HepG2 (cell line): ENCODE results near the gene SLC2A10. TPM values are rescaled to one million over a fixed set of nuclear protein-coding genes. Genes with fewer than 3 reads are reported as not detected.

Experiments
- ATF1 ChIP-seq: IDR thresholded peaks from 2 replicates; pipeline ENCODE4 v1.6.1; 2016; ENCODE audit warnings: mild to moderate bottlenecking, control low read depth
- ATRX ChIP-seq: sonication (generic); formaldehyde crosslinking; IDR thresholded peaks from 2 replicates; pipeline ENCODE4 v1.4.0; 2020; ENCODE audit warnings: missing genetic modification reagents, borderline replicate concordance
- CREM ChIP-seq, 2 experiments: sonication (generic) in 1 of 2; formaldehyde crosslinking in 1 of 2; IDR thresholded peaks; 2 replicates each; pipeline versions ENCODE4 v1.4.0 to v1.6.1; 2016 to 2020; ENCODE audit warnings: antibody characterized with exemption in 1 of 2, mild to moderate bottlenecking in 1 of 2, missing genetic modification reagents in 1 of 2
- DRAP1 ChIP-seq: IDR thresholded peaks from 2 replicates; pipeline ENCODE4 v1.6.1; 2016; ENCODE audit warnings: missing genetic modification reagents, missing compliant biosample characterization
- GATA4 ChIP-seq: sonication (generic); IDR thresholded peaks from 2 replicates; pipeline ENCODE4 v1.6.1; 2016; ENCODE audit warnings: antibody characterized with exemption, low read depth, borderline replicate concordance
- HIC2 ChIP-seq: sonication (generic); formaldehyde crosslinking; IDR thresholded peaks from 2 replicates; pipeline ENCODE4 v1.9.0; 2022; ENCODE audit warnings: low read depth, missing genetic modification reagents
- HNRNPL ChIP-seq: fragments of 200-400 bp; formaldehyde crosslinking; IDR thresholded peaks from 2 replicates; pipeline ENCODE4 v1.6.1; 2017; ENCODE audit warnings: mild to moderate bottlenecking, low read depth, low read length
- HOXA5 ChIP-seq: sonication (generic); formaldehyde crosslinking; IDR thresholded peaks from 2 replicates; pipeline ENCODE4 v1.4.0; 2020; ENCODE audit warnings: missing genetic modification reagents
- HOXD1 ChIP-seq: sonication (generic); formaldehyde crosslinking; IDR thresholded peaks from 2 replicates; pipeline ENCODE4 v1.5.0; 2020; ENCODE audit warnings: missing genetic modification reagents
- JUN ChIP-seq: sonication (generic); formaldehyde crosslinking; IDR thresholded peaks from 2 replicates; pipeline ENCODE4 v1.4.0; 2020; ENCODE audit warnings: mild to moderate bottlenecking, missing genetic modification reagents
- MAFK ChIP-seq, 2 experiments: IDR thresholded peaks in 1 of 2; conservative IDR thresholded peaks in 1 of 2; 2 replicates each; pipeline ENCODE4 v1.6.1; 2011; ENCODE audit warnings: improper control_type of control experiment in 2 of 2, low read length in 2 of 2
- PAWR ChIP-seq: sonication (generic); formaldehyde crosslinking; IDR thresholded peaks from 2 replicates; pipeline ENCODE4 v1.4.0; 2020; ENCODE audit warnings: missing genetic modification reagents, mild to moderate bottlenecking, borderline replicate concordance
- RARA ChIP-seq: IDR thresholded peaks from 2 replicates; pipeline ENCODE4 v1.6.1; 2016; ENCODE audit warnings: missing genetic modification reagents, missing compliant biosample characterization
- ZBTB33 ChIP-seq: sonication (generic); formaldehyde crosslinking; IDR thresholded peaks from 2 replicates; pipeline ENCODE4 v1.4.0; 2020; ENCODE audit warnings: missing genetic modification reagents
- ZFP82 ChIP-seq: sonication (generic); formaldehyde crosslinking; IDR thresholded peaks from 2 replicates; pipeline ENCODE4 v1.5.1; 2020; ENCODE audit warnings: mild to moderate bottlenecking, missing genetic modification reagents, borderline replicate concordance
- ZFY ChIP-seq: sonication (generic); formaldehyde crosslinking; IDR thresholded peaks from 2 replicates; pipeline ENCODE4 v1.4.0; 2020; ENCODE audit warnings: missing genetic modification reagents
- ZNF20 ChIP-seq: sonication (generic); formaldehyde crosslinking; IDR thresholded peaks from 2 replicates; pipeline ENCODE4 v1.4.0; 2020; ENCODE audit warnings: mild to moderate bottlenecking, moderate library complexity, missing genetic modification reagents
- ZNF567 ChIP-seq: sonication (generic); formaldehyde crosslinking; IDR thresholded peaks from 2 replicates; pipeline ENCODE4 v1.8.1; 2023; ENCODE audit warnings: mild to moderate bottlenecking, missing genetic modification reagents, borderline replicate concordance
- ZNF569 ChIP-seq: sonication (generic); formaldehyde crosslinking; IDR thresholded peaks from 2 replicates; pipeline ENCODE4 v1.5.0; 2020; ENCODE audit warnings: mild to moderate bottlenecking, missing genetic modification reagents, moderate library complexity, borderline replicate concordance
- ZNF615 ChIP-seq: sonication (generic); formaldehyde crosslinking; IDR thresholded peaks from 2 replicates; pipeline ENCODE4 v1.5.0; 2020; ENCODE audit warnings: mild to moderate bottlenecking, missing genetic modification reagents, borderline replicate concordance
- ZNF619 ChIP-seq: sonication (generic); formaldehyde crosslinking; IDR thresholded peaks from 2 replicates; pipeline ENCODE4 v1.4.0; 2020; ENCODE audit warnings: mild to moderate bottlenecking, missing genetic modification reagents
- ZNF703 ChIP-seq: sonication (generic); formaldehyde crosslinking; IDR thresholded peaks from 2 replicates; pipeline ENCODE4 v1.5.1; 2020; ENCODE audit warnings: missing genetic modification reagents, mild to moderate bottlenecking, moderate library complexity, borderline replicate concordance
- ZNF740 ChIP-seq: sonication (generic); formaldehyde crosslinking; IDR thresholded peaks from 2 replicates; pipeline ENCODE4 v1.4.0; 2020; ENCODE audit warnings: missing genetic modification reagents
- polyA plus RNA-seq, 8 experiments: library from polyadenylated mRNA; depleted of rRNA in 3 of 8; stranded (reverse) in 7 of 8; unstranded in 1 of 8; fragments of >200 nt; fragmentation: Illumina TruSeq in 4 of 8; extraction: Trizol in 4 of 8; gene quantifications; 2 replicates each; pipeline versions ENCODE4 v1.2.1 to v1.2.3, GENCODE V29; 2011 to 2016; ENCODE audit warnings: low read depth in 4 of 8, missing spikeins in 1 of 8, mixed read lengths in 1 of 8; ENCODE audit not compliant: insufficient read depth in 1 of 8
- total RNA-seq, 5 experiments: library from RNA; depleted of rRNA; stranded (reverse); fragments of >200 nt; fragmentation: Illumina TruSeq; extraction: Trizol; gene quantifications; 2 replicates each; pipeline ENCODE4 v1.2.3, GENCODE V29; 2016; ENCODE audit warnings: low read depth in 1 of 5
- TF ChIP-seq, protein P1 (sequence below): sonication (generic); formaldehyde crosslinking; conservative IDR thresholded peaks from 2 replicates; pipeline ENCODE4 v1.8.1; 2023; ENCODE audit warnings: missing genetic modification reagents

Gene SLC2A10
- total and polyA plus RNA-seq, 2 of the 13 experiments (the other 11 are each of a cell fraction or from before 2014, with no cell fraction given) = 16.0 to 18.4 TPM

GRCh38 chr20:46708172-46708860, 1.1 kb upstream of the SLC2A10 start (continued):
- peak; percentile 13; the same call in 1 of the 2 replicates for TF ChIP-seq JUN (CRISPR knock-in tag)
- TF ChIP-seq HOXA5 (CRISPR knock-in tag) = no peak
- no peak for TF ChIP-seq ZNF615 (CRISPR knock-in tag)
- peak; percentile 25; the same call in 1 of the 2 replicates for TF ChIP-seq RARA (CRISPR knock-in tag)
- TF ChIP-seq HIC2 (CRISPR knock-in tag) = peak; percentile 58; the same call in 1 of the 2 replicates
- no peak for TF ChIP-seq ZNF20 (CRISPR knock-in tag)
- no peak; the same call in 1 of the 2 replicates for TF ChIP-seq ZNF619 (CRISPR knock-in tag)
- peak; percentile 40; the same call in 1 of the 2 replicates for TF ChIP-seq ZBTB33
- TF ChIP-seq MAFK (conservative IDR thresholded peaks at IDR 0.05 in 1 of 2, IDR thresholded peaks at IDR 0.05 in 1 of 2; ENCODE audit: low read length in 2 of 2) = no peak
- TF ChIP-seq ATF1 (CRISPR knock-in tag) = no peak
- TF ChIP-seq HOXD1 (CRISPR knock-in tag) = no peak
- TF ChIP-seq CREM (IDR thresholded peaks at IDR 0.05) = no peak; the same call in 1 of the 2 replicates
- TF ChIP-seq CREM (CRISPR knock-in tag; IDR thresholded peaks at IDR 0.05) = no peak
- TF ChIP-seq DRAP1 (CRISPR knock-in tag) = peak; percentile 86
- 0 out of 2 replicates have a peak, but pooled peaks have one; percentile 55 for TF ChIP-seq HNRNPL
- peak; percentile 55; the same call in 1 of the 2 replicates for TF ChIP-seq ZFY (CRISPR knock-in tag)
- TF ChIP-seq ZNF569 (CRISPR knock-in tag) = no peak
- no peak for TF ChIP-seq PAWR
- no peak for TF ChIP-seq ATRX (CRISPR knock-in tag)
- no peak for TF ChIP-seq ZNF740 (CRISPR knock-in tag)
- TF ChIP-seq ZFP82 (CRISPR knock-in tag) = no peak; the same call in 1 of the 2 replicates
- TF ChIP-seq ZNF703 (CRISPR knock-in tag) = no peak
- no peak for TF ChIP-seq ZNF567
- TF ChIP-seq GATA4 = no peak
- TF ChIP-seq, protein P1, sequence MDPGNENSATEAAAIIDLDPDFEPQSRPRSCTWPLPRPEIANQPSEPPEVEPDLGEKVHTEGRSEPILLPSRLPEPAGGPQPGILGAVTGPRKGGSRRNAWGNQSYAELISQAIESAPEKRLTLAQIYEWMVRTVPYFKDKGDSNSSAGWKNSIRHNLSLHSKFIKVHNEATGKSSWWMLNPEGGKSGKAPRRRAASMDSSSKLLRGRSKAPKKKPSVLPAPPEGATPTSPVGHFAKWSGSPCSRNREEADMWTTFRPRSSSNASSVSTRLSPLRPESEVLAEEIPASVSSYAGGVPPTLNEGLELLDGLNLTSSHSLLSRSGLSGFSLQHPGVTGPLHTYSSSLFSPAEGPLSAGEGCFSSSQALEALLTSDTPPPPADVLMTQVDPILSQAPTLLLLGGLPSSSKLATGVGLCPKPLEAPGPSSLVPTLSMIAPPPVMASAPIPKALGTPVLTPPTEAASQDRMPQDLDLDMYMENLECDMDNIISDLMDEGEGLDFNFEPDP (CRISPR knock-in tag) = no peak
